Measurements from ENCODE around the gene C1orf105.

The C1orf105 gene

DNA sequence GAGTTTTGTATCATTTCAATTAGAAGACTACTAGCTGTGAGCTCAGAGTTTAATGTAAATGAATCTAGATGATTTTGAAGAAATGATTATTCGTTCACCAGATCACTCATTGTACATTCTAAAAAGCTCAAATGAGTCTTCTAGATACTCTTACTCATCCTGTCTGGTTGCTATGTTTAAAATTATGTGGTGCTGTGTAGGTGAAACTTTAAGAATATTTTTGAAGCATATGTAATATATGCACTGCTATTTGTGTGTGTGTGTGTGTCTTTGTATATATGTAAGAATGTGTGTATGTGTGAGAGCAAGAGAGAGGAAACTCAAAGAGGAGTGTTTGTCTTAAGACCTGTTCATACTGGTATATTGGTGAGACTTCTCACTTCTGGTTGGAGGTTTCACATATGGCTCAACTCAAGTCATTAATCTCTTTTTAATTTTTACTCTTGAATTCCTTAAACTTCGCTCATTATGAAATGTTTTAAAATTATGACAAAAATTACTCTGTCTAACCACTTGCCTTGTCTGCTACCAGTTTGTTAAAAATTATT is 8.6 kb upstream of the C1orf105 start:
- DNase-seq (ENCODE audit: insufficient read length, low spot score) (no peak), FAIRE-seq (no peak)
- no peak for TF ChIP-seq POU2F2 (IDR thresholded peaks at IDR 0.05; ENCODE audit: low read depth, low read length)
- no peak for TF ChIP-seq POLR2A (IDR thresholded peaks at IDR 0.05; ENCODE audit: low read depth, low read length)
- no peak for TF ChIP-seq TAF1 (IDR thresholded peaks at IDR 0.05; ENCODE audit: low read depth, low read length)
- TF ChIP-seq SPI1 (IDR thresholded peaks at IDR 0.05; ENCODE audit: low read depth, low read length), result no peak
- TF ChIP-seq PAX5 (IDR thresholded peaks at IDR 0.05; ENCODE audit: insufficient read depth, low read length, severe bottlenecking), result no peak
- no peak for TF ChIP-seq POLR2AphosphoS5 (IDR thresholded peaks at IDR 0.05; ENCODE audit: low read depth, low read length)

DNA sequence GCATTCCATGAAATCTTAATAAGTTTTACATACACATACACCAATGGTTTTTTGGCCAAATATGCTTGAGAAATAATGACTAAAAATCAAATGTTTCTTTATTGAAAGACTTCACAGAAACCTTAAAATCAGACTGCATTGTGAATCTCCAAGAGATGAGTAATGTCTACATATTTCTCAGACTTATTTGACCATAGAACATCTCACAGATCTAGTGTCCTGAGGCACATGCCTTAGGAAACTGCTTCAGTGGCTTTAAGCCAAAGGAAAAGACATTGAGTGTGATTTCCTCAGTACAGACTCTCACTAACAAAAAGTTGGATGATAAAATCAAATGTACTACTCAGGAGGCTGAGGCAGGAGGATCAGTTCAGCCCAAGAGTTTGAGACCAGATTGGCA is 6.2 kb upstream of the C1orf105 start:
- no peak for DNase-seq (ENCODE audit: insufficient read length, low spot score)
- FAIRE-seq, result no peak

DNA sequence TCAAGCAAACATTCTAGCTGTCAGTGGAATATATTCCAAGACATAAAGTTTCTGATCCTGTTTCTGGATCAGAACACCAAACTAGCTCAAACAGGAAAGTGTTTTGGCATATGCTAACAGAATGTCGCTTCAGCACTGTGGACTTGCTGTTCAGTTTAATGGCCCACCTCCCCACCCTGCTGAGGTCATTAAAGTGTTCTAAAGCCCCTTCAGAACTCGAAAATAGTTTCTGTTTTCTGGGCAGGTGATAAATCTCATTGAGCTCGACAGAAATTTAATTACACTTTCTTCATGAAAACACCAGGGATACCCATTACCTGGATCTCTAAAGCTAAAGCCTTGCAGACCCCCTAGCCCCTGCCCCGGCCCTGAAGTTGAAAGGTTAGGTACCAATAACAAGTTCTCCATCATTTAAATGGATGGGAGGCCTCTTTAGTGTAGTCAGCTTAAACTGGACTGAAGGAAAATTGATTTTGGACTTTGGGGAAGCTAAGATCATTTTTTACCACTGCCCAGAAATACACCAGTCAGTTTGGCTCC is 3.9 kb upstream of the C1orf105 start:
- TF ChIP-seq POLR2AphosphoS5 (IDR thresholded peaks at IDR 0.05; ENCODE audit: low read depth, low read length), result no peak
- no peak for TF ChIP-seq TAF1 (IDR thresholded peaks at IDR 0.05; ENCODE audit: low read depth, low read length)
- TF ChIP-seq PAX5 (IDR thresholded peaks at IDR 0.05; ENCODE audit: insufficient read depth, low read length, severe bottlenecking), result no peak
- TF ChIP-seq POU2F2 (IDR thresholded peaks at IDR 0.05; ENCODE audit: low read depth, low read length), result no peak
- no peak for TF ChIP-seq SPI1 (IDR thresholded peaks at IDR 0.05; ENCODE audit: low read depth, low read length)
- no peak for TF ChIP-seq POLR2A (IDR thresholded peaks at IDR 0.05; ENCODE audit: low read depth, low read length)
- no peak for FAIRE-seq
- no peak for DNase-seq (ENCODE audit: insufficient read length, low spot score)

More for the DNA sequence above, 6.2 kb upstream of the C1orf105 start:
- no peak for TF ChIP-seq POLR2AphosphoS5 (IDR thresholded peaks at IDR 0.05; ENCODE audit: low read depth, low read length)
- TF ChIP-seq TAF1 (IDR thresholded peaks at IDR 0.05; ENCODE audit: low read depth, low read length), result no peak
- no peak for TF ChIP-seq PAX5 (IDR thresholded peaks at IDR 0.05; ENCODE audit: insufficient read depth, low read length, severe bottlenecking)
- no peak for TF ChIP-seq POLR2A (IDR thresholded peaks at IDR 0.05; ENCODE audit: low read depth, low read length)
- no peak for TF ChIP-seq SPI1 (IDR thresholded peaks at IDR 0.05; ENCODE audit: low read depth, low read length)
- TF ChIP-seq POU2F2 (IDR thresholded peaks at IDR 0.05; ENCODE audit: low read depth, low read length), result no peak

DNA sequence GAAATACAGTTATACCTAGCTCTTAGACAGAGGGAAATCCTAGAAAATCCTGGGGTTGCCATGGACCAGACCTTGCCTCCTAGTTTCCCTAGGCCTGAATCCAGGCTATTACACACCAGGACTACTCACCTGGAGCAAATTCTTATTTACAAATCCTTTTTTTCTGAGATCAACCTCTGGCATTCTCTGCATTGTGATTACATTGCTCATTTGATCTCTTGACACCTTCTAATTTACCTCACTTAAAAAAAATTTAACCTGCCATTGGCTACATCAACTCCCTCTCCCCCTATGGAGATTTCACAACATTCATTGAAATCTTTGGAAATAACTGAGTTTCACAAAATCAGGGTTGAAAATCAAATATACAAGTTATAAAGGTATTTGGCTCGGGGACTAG is 2.9 kb upstream of the C1orf105 start:
- TF ChIP-seq POU2F2 (IDR thresholded peaks at IDR 0.05; ENCODE audit: low read depth, low read length) (no peak), POLR2AphosphoS5 (IDR thresholded peaks at IDR 0.05; ENCODE audit: low read depth, low read length) (no peak), POLR2A (IDR thresholded peaks at IDR 0.05; ENCODE audit: low read depth, low read length) (no peak), SPI1 (IDR thresholded peaks at IDR 0.05; ENCODE audit: low read depth, low read length) (no peak), PAX5 (IDR thresholded peaks at IDR 0.05; ENCODE audit: insufficient read depth, low read length, severe bottlenecking) (no peak), TAF1 (IDR thresholded peaks at IDR 0.05; ENCODE audit: low read depth, low read length) (no peak)
- FAIRE-seq (no peak), DNase-seq (ENCODE audit: insufficient read length, low spot score) (no peak)

DNA sequence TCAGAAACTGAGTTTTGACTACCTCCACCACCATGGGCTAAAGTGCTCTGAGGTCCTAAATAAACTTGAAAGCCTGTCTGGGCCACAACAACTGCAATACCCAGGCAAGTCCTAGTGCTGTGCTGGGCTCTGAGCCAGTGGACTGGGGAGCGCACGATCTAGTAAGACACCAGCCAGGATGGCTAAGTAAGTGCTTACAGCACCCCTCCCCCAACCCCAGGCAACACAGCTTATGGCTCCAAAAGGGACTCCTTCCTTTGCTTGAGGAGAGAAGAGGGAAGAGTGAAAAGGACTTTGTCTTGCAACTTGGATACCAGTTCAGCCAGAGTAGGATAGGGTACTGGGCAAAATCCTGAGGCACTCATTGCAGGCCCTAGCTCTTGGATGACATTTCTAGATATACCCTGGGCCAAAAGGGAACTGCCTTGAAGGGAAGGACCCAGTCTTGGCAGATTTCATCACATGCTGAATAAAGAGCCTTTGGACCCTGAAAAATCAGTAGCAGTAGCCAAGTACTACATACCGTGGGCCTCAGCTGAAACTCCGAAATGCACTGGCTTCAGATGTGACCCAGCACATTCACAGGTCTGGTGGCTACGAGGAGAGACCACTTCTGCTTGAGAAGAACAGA is 1.6 kb downstream of the C1orf105 start:
- DNase-seq (ENCODE audit: insufficient read length, low spot score), result no peak
- no peak for FAIRE-seq
- TF ChIP-seq POLR2A (IDR thresholded peaks at IDR 0.05; ENCODE audit: low read depth, low read length) (no peak), TAF1 (IDR thresholded peaks at IDR 0.05; ENCODE audit: low read depth, low read length) (no peak), POU2F2 (IDR thresholded peaks at IDR 0.05; ENCODE audit: low read depth, low read length) (no peak), POLR2AphosphoS5 (IDR thresholded peaks at IDR 0.05; ENCODE audit: low read depth, low read length) (no peak), PAX5 (IDR thresholded peaks at IDR 0.05; ENCODE audit: insufficient read depth, low read length, severe bottlenecking) (no peak)

DNA sequence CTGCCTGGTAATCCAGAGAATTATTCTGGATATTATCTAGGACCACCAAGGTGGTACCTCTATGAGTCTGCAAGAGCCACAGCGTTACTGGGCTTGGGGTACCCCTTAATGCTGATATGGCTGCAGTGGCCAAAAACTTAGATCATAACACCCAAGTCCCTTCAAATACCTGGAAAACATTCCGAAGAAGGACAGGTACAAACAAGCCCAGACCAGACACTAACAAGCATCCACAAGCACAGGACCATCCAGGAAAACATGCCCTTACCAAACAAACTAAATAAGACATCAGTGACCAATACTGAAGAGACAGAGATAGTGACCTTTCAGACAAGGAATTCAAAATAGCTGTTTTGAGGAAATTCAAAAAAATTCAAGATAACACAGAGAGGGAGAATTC is 2.9 kb downstream of the C1orf105 start:
- DNase-seq (ENCODE audit: insufficient read length, low spot score), result no peak
- no peak for TF ChIP-seq PAX5 (IDR thresholded peaks at IDR 0.05; ENCODE audit: insufficient read depth, low read length, severe bottlenecking)
- no peak for TF ChIP-seq POLR2AphosphoS5 (IDR thresholded peaks at IDR 0.05; ENCODE audit: low read depth, low read length)
- no peak for TF ChIP-seq TAF1 (IDR thresholded peaks at IDR 0.05; ENCODE audit: low read depth, low read length)
- TF ChIP-seq SPI1 (IDR thresholded peaks at IDR 0.05; ENCODE audit: low read depth, low read length), result no peak
- TF ChIP-seq POU2F2 (IDR thresholded peaks at IDR 0.05; ENCODE audit: low read depth, low read length), result no peak
- no peak for TF ChIP-seq POLR2A (IDR thresholded peaks at IDR 0.05; ENCODE audit: low read depth, low read length)
- FAIRE-seq, result no peak

DNA sequence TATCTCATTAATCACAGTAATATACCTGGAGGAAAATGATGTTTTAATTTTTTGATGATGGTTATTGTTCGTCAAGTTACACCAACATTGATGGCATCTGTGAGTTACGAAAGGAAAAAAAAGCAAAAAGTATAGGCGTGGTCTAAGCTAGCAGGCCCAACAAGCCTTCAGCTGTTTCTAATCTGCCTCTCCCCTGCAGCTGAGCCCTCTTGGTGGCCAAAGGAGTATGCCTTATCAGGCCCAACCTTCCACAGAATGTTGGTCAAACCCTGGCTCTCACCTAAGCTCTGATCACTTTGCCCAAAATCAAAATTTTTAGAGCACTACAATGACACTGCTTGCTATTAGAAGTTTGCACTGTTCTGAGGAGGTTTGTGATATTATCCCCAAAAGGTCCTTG is 4.9 kb downstream of the C1orf105 start:
- TF ChIP-seq POLR2A (IDR thresholded peaks at IDR 0.05; ENCODE audit: low read depth, low read length) (no peak), TAF1 (IDR thresholded peaks at IDR 0.05; ENCODE audit: low read depth, low read length) (no peak), PAX5 (IDR thresholded peaks at IDR 0.05; ENCODE audit: insufficient read depth, low read length, severe bottlenecking) (no peak), POU2F2 (IDR thresholded peaks at IDR 0.05; ENCODE audit: low read depth, low read length) (no peak), POLR2AphosphoS5 (IDR thresholded peaks at IDR 0.05; ENCODE audit: low read depth, low read length) (no peak), SPI1 (IDR thresholded peaks at IDR 0.05; ENCODE audit: low read depth, low read length) (no peak)
- DNase-seq (ENCODE audit: insufficient read length, low spot score) (no peak), FAIRE-seq (no peak)

DNA sequence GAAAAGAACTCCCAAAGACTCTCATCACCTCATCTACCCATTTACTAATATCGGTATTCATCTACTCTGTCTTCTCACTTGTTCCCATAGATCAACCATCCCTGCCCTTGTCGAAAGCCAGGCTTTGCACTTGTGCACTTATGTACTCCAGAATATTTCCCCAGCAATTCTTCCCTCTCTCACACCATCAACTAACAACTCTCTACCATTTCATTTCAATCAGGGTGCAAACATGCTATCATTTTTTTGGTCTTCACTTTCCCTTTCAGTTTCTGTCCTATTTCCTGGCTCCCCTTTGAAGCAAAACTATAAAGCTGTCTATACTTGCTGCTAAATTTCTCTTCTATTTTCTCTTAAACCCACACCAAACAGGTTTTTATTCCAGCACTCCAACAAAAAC is 6.7 kb downstream of the C1orf105 start:
- TF ChIP-seq TAF1 (IDR thresholded peaks at IDR 0.05; ENCODE audit: low read depth, low read length), result no peak
- TF ChIP-seq POLR2A (IDR thresholded peaks at IDR 0.05; ENCODE audit: low read depth, low read length), result no peak
- TF ChIP-seq POLR2AphosphoS5 (IDR thresholded peaks at IDR 0.05; ENCODE audit: low read depth, low read length), result no peak
- no peak for TF ChIP-seq POU2F2 (IDR thresholded peaks at IDR 0.05; ENCODE audit: low read depth, low read length)
- no peak for TF ChIP-seq PAX5 (IDR thresholded peaks at IDR 0.05; ENCODE audit: insufficient read depth, low read length, severe bottlenecking)
- TF ChIP-seq SPI1 (IDR thresholded peaks at IDR 0.05; ENCODE audit: low read depth, low read length), result no peak
- FAIRE-seq (no peak), DNase-seq (ENCODE audit: insufficient read length, low spot score) (no peak)

DNA sequence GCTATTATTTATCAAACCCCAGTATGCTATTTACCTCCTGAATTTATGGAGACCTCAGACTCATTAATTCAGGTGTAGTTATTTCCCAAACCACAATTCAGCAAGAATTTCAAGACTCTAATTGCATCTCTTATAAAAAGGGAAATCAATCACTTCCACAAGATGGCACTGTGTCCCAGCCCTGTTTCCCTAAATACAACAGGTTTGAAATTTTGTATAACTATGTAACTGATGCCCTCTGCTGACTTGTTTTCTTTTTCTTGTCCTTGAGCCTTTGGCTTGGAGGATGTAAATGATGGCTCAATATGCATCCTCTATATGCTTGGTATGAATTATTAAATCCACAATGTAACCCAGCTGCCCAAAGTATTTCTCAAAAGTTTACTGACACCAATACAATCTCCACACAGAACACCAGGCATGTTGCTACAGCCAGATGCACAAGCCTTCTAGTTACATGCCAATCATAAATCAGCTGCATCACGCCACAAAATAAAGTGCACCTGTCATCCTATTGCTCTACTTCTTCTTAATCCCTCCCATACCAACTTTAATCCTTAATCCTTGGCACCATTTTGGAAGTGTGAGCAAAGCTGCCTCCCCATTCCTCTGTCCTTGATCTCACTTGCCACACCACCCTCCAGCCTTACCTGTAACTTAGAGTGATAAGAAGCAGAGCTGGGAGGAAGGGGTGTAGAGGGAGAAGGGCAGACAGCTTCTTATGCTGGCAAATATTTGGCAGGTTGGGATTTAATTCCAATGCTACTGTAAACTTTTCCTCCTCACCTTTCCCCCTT is 9.0 kb downstream of the C1orf105 start:
- DNase-seq (ENCODE audit: insufficient read length, low spot score) (no peak), FAIRE-seq (peak; percentile 71)
- no peak for TF ChIP-seq POU2F2 (IDR thresholded peaks at IDR 0.05; ENCODE audit: low read depth, low read length)
- TF ChIP-seq SPI1 (IDR thresholded peaks at IDR 0.05; ENCODE audit: low read depth, low read length), result no peak
- TF ChIP-seq TAF1 (IDR thresholded peaks at IDR 0.05; ENCODE audit: low read depth, low read length), result no peak
- no peak for TF ChIP-seq POLR2A (IDR thresholded peaks at IDR 0.05; ENCODE audit: low read depth, low read length)
- no peak for TF ChIP-seq POLR2AphosphoS5 (IDR thresholded peaks at IDR 0.05; ENCODE audit: low read depth, low read length)
- TF ChIP-seq PAX5 (IDR thresholded peaks at IDR 0.05; ENCODE audit: insufficient read depth, low read length, severe bottlenecking), result no peak

Data from GM12891 (cell line).